NCI-H460 (cell line): ENCODE measurements around the gene PODXL. TPM values are rescaled to one million over a fixed set of nuclear protein-coding genes. Genes with fewer than 3 reads are reported as not detected.
"Not testable (repeated sequence)": the region's sequence is repeated elsewhere in the genome, so short reads cannot be mapped to it uniquely, and the experiment has no call there.

ENCODE experiments used
- DNase-seq: peaks from one replicate; pipeline ENCODE4 v3.0.0-alpha.2; 2016; ENCODE audit warnings: low read depth; ENCODE audit errors: extremely low read depth
- total RNA-seq: library from RNA; depleted of rRNA; stranded (reverse); fragments of >200 nt; shearing (Covaris generic); gene quantifications from 2 replicates; pipeline ENCODE4 v1.2.3, GENCODE V29; 2014

PODXL gene
- total RNA-seq, 1 experiment from 2014 or later, result 3.1 TPM

DNA sequence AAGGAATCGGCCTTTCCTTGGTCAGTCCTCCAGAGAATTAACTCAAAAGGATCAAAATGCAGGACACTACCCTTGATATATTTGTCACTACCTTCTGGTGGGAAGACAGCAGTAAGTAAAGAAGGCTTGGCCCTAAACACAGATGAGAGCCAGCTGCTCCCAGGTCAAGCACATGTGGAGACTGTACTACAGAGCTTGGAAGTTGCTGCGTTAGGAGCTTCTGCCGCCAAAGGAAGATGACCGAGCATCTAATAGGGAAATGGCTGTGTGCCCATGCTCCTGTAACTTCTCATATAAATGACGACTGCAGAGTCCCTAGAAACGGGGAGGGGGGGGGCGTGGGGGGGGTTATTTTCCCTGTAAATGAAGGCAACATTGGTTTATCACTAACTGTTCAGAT lies 59.0 kb downstream of the PODXL start:
- DNase-seq, result no peak

DNA sequence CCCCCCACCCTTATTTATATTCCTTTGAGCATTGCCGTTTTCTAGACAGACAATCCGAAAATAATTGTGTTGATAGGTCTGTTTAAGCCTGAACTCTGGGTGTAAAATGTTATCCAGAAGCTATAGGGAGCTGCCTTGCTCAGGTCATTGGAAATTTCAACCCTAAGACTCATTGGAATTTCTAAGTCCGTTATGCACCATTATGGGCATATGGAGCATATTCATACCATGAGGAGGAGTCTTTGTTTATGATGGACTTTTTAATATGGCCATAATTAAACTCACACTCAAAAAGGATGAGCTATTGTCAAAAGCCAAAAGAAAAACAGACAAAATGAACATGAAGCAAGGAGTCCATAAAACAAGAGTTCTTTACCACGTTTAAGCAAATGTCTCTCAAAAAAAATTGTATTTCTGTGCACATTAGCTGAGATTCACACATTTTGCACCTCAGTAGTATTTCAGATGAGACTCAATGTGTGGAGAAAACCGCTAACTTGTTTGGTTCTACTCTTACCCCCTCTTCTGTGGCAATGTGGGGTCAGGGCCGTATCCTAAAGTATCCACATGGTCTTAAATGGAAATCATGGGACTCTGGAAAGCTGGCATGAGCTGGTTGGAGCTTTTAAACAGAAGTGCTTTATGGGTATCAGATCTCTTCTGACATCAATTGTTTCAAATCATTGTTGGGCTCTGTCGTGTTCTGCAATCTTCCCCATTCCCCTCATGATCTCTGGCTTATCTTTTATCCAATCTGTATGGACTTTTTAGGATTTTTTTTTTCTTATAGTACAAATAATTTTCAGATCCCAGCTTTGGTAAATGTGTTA lies 60.5 kb downstream of the PODXL start:
- DNase-seq, result no peak

DNA sequence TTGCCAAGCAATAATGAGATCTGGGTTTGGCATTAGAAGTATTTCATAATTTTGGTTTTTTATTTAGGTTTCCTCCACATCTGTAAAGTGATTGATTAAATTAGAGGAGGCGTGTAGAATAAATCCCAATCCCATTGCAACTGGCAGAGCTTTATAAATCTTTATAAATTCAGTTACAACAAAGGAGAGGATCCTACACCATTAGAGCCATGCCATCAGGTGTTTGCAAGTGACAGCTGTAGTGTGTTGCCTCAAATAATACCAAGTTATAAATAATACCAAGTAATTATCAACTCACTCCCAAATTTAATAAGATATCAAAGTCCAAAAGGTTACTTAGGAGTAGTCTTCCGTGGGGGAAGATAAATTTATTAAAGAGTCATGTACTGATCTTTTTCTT lies 62.2 kb downstream of the PODXL start:
- DNase-seq, result no peak

DNA sequence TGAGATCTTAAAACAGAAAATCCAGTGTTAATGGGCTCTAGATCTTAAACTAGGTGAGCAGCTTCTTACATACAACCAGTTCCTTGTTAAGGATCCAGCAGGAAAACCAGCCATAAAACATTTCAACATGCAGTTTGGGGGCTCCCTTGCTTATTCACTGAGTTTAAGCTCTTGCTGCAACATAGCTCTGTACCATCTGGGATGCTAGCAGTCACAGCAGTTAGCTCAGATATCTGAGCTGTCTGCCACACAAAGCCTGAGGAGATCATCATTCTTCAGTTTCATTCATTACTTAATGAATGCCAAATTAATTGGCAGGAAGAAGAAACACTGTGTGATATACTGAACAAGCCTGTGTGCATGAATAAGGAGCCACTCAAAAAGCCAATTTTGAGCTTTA lies 62.8 kb downstream of the PODXL start:
- no peak for DNase-seq

DNA sequence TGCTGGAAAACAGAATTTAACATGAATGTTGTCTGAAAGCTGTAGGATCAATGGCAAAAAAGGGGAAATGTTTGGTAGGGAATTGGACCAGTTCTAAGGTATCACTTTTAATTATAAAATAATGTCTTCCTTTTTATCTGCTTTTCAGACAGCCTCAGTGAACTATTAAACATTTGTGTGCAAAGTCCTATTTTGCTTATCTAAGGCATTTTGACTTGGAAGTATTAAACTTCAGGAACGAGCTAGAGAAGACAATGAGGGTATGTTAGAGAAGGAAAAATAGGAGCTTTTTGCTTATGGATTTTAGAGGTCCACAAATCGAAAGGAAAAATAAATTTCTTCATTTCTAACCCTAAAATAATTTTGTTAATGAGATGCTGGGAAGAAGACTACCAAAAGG lies 63.3 kb downstream of the PODXL start:
- no peak for DNase-seq

DNA sequence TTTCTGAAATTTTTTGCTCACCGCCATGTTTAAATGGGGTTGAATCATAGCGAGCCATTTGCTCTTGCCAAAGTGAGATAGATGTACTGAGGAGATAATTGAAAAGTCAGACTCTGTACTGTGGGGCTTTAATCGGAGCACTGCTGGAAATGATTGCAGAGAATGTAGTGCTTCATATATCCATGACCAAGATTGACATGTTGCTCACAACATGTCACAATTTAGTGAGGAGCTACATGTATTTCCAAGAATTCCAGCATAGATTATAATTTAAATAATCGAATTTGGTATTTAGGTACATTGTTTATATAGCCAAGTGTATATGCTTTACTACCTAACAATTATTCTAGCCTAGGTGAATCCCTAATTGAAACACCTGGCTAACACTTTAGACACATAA lies 66.5 kb downstream of the PODXL start:
- no peak for DNase-seq

DNA sequence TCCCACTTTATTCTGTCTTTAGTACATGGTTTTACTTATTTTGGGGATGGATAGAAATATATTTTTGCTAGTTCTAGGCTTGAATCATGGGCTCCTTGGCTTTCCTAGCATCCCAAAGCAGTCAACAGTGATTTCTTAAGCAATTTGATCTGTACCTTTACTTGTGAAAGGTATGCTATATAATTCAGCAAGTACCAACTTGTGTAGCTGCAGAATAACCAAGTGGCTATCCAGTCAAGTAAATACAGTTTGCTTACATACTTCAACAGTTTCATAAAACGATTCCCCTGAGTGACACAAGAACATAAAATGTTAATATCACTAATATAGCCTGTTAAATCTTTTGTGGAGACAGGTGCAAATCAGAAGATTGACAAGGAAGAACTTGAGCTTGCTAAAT lies 67.2 kb downstream of the PODXL start:
- no peak for DNase-seq

DNA sequence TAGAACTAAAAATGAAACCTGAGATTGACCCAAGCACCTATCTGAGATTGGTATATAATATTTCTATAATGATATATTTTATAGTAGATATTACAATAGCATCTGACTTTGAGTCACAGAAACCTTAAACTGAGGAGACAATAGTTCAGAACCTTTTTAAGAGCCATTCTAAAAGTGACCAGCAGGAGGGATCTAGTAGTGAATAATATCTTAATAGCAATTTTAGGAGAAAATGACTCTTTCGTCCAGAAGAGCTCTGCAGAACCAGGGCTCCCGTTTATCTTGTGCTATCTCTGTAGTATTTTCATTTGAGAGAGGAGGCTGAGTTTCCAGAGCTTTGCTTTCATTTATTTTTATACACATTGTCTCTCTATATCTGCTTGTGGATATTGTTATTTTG lies 68.1 kb downstream of the PODXL start:
- DNase-seq, result no peak

DNA sequence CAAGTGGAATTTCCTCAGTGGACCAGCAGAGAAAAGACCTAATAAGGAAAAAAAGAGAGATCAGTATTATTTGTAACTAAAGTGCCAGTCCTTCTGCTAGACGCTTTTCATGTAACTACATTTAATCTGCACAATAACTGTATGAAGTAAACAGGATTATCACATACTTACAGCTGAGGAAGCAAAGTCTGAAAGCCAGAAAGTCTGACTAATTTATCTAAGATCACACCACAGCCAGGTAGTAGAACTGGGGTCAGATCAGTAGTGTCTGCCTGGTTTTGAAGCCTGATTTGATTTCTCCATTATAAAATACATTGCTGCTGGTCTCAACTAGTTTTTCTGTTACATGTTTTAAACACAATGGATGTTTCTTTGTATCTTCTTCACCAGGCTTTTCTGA lies 69.2 kb downstream of the PODXL start:
- DNase-seq, result no peak

DNA sequence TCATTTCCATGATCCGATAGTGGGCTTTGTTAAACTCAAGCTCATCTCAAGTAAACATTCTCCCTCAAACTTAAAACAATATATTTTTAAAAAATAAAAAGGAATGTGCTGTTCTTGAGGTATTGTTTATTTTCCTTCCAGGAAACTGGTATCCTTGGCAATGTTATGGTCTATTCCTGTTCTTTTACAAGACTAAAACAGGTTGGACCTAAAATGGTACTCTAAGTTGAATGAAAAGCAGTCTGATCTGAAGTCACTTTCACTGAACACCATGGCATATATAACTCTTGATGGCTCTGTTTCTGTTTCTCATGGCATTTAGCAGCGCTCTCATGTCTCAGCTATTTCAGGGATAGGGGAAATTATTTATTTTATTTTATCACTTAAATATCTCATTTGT lies 70.1 kb downstream of the PODXL start:
- no peak for DNase-seq

DNA sequence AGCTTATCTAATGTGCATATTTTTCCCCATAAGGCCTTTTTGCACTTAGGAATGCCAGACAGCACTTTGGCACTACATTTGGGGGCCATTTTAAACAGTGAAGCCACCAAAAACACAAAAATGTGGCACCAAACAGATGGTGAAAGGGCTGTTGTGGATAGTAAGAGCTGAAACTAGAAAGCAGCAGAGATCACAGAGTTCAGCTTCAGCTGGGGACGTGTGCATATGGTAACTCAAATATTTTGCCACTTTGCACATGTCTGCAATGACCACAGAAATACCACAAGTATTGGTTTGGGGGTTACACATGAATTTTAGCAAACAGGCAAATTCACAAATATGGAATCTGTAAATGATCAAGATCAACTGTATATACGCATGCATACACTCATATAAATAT lies 72.8 kb downstream of the PODXL start:
- DNase-seq, result no peak

DNA sequence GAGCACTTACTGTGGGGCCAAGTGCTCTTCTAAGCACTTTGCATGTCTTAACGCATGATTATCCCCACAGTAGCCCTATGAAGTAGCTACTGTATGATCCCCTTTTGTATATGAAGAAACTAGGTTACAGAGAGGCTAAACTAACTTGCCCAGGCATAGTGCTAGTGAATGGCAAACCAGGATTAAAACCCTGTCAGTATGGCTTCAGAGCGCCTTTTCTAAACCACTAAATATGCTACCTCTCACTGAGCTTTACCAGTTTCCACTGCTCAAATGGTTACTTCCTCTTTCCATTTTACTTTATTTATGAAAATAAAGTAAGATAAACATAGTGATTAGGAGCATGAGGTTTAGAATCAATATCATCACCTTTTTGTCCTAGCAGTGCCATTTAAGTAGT lies 73.6 kb downstream of the PODXL start:
- no peak for DNase-seq

DNA sequence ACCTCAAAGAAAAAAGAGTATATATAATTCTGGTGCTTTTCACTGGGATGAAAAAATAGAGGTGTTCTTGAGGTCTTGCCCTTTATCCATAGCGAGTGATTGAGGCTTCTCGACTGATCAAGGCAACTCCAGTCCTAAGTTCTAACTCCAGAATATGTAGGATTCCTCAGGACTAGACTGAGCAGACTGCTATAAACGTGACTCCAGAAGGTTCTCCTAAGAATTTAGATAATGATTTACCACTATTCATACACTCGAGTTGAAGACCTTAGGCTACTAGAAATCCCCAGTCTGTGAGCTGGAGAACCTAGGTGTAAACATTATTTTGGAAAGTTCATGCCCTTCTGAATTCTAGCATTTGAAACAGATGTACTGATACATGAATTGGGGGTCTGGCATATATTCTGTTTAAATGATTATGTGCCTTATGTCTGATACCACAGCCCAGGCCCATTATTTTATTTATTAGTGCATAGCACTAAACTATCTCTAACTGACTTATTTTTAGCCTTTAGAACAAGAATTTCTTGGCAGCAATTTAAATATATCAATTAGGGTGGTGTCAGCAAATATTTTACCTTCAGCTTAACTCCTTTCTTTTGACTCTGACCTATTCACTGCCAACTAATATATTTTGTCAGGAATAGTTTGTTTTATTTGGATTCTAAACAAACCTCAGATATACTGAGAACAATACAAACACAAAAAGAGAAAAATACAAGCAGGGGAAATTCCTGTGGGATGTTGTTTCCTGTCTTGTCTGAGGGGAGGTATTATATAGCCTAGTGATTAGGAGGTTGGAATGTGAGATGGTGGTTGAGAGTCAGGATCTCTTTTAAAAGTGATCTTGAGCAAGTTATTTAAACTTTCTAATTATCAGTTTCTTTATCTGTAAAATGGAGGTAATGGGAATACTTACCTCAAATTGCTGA lies 75.8 kb downstream of the PODXL start:
- no peak for DNase-seq

DNA sequence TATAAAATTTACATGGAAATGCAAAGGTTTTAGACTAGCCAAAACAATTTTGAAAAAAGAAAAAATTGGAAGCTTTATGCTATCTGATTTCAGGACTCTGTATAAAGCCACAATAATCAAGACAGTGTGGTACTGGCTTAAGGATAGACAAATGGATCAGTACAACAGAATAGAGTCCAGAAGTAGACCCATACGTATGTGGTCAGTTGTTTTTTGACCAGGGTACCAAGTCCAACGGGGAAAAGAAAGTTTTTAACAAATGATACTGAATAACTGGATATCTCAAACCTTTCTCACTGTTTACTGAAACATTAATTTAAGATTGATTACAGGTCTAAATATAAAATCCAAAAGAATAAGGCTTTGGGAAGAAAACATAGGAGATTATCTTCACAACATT lies 79.7 kb downstream of the PODXL start:
- no peak for DNase-seq

DNA sequence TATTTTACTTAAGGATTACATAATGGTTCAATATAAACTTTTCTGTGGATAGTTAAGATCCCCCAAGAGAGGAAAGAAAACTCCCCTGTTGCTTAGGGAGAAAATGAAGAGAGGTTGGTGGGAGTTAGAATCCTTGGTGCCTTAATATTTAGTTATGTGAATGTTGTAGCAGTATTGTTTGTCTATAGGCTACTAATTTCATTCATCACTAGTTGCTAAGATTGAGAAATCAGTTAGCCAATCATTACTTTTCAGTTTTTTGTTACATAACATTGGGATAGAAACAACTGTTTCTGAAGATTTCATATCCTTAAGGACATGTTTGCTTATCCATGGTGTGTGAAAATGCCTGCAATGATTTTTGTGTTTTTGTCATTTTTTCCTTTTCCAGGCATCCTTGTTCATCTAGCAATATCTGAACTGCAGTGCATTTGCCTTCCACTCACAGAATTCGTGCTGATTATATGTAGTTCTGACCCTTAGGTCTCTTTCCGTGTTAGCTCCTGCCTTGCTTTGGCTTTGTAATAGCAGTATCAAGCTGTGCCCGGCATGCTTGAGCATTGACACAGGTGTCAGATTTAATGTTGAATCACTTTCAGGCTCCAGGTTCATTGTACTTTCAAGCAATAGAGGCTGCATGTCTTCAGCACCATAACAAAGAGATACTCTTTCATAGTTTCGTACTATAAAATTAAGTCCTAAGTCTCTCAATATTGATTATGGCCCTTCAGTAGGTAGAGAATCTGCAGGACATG lies 85.0 kb downstream of the PODXL start:
- no peak for DNase-seq

DNA sequence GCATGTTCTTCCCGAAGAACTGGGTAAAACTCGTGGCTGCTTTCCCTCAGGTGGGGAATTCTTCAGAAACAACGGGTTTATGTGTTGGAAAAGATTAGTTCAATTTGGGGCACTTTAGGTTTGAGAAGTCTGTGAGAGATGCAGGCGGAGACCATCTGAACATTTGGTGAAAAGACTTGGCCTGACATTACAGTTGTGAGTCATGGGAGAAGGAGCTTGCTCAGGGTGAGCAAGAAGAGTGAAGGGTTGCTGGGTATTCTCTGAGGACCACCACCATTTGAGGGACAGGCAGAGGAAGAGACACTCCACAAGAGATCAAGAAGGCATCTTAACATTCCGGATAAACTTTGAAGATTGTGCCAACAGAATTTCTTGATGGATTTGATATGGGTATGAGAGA lies 88.6 kb downstream of the PODXL start:
- DNase-seq, result no peak

DNA sequence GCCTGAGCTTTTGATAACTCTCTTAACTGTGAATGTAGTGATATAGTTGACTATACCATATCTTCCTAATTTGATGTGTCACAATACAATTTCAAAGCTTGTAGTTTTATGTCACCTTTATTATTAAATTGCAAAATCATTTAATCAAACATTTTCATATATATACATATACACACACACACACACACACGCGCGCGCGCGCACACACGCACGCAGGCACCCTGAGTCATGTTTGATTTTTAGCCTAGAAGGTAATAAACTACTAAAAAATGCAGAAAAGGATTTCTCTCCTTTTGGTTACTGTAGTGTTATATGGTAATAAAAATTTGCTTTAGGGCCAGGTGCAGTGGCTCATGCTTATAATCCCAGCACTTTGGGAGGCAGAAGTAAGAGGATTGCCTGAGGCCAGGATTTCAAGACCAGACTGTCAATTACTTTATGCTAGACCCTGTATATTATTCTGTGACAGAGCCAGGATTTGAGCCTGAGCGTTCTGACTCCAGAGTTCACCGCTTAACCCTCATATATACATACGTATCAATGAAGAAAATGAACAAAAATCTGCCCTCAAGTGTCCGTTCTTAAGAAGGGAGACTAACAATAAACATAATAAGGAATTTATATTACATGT lies 89.6 kb downstream of the PODXL start:
- DNase-seq, result no peak

DNA sequence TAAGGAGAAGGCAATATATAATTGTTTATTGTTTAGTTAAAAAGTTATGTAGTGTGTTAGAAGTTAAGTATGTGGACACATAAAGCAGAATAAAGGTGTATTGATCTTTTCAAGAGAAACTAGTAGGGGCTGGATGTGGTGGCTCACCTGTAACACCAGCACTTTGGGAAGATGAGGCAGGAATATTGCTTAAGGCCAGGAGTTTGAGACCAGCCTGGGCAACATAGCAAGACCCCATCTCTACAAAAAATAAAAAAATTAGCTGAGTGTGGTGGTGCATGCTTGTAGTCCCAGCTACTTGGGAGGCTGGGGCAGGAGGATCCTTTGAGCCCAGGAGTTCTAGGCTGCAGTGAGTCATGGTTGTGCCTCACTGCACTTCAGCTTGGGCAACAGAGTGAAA lies 93.7 kb downstream of the PODXL start:
- DNase-seq, result not testable (repeated sequence)

DNA sequence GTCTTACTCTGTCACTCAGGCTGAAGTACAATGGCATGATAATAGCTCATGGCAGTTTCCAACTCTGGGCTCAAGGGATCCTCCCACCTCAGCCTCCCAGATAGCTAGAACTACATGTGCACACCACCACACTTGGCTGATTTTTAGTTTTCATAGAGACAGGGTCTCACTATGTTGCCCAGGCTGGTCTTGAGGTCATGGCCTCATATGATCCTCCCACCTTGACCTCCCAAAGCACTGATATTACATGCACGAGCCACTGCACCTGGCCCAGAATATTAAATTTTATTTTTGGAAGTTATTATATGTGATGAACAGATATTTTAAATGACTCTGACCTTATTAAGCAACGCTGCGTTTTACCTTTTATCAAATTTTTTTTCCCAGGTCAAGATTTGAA lies 94.4 kb downstream of the PODXL start:
- DNase-seq, result no peak

DNA sequence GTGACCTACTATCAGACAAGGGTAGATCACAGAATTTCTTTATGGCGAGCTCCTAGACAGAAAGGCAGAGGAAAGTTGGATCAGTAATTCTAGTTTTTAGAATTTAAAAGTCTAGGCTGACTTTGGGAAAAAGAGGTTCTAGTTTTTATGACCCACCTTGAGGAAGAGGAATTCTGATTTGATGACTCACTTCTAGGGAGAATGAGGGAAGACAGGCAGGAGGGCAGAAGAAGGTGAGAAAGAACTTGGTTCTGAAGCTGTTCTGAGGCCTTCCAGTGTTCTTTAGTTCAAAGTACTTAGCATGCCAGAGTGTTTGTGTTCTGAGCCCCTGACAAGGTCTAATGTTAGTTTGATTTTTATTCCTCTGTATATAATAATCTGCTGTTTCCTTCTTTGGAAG lies 97.2 kb downstream of the PODXL start:
- DNase-seq, result no peak

DNA sequence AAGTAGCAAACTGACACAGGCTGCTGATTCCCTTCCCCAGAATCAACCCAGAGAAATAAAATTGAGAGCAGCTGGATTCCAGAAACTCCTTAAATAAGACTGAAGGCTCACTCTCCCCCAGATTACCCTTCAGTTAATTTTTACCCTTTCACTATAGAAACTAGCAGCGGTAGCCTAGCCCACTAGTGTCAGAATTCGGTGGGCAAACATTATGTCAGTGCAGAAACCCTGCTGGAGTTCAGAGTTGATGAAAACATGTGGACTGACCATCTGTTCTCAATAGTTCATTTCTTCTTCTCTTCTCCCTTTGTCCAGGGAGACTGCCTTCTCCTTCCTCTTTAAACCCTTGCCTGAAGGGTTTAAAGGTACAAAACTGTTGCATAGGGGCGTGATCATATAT lies 100.1 kb downstream of the PODXL start:
- DNase-seq, result no peak
